ENCODE measurements around the gene RPL36AL. TPM values are rescaled to one million over a fixed set of nuclear protein-coding genes. Genes with fewer than 3 reads are reported as not detected.
"Not testable (repeated sequence)": the region's sequence is repeated elsewhere in the genome, so short reads cannot be mapped to it uniquely, and the experiment has no call there.

The RPL36AL gene
- total RNA-seq: 85.2 TPM

- ATAC-seq: peak; percentile 94
Observed at GRCh38 chr14:49620182-49621113, at the start of gene RPL36AL, which contains the start of gene MGAT2. TSS of gene RPL36AL (minus strand) at chr14:49620626. CDS start at chr14:49619104, 1,522 bp downstream. TSS of gene MGAT2 (plus strand) at chr14:49620799. CDS start at chr14:49621269, 470 bp downstream.

GRCh38 chr14:49659526-49660455 lies 39.4 kb upstream of the RPL36AL start:
- ATAC-seq: no peak
- no peak for DNase-seq (ENCODE audit: low spot score)

More at GRCh38 chr14:49620182-49621113, at the start of gene RPL36AL, which contains the start of gene MGAT2:
- DNase-seq (ENCODE audit: low spot score): peak; percentile 100

DNA sequence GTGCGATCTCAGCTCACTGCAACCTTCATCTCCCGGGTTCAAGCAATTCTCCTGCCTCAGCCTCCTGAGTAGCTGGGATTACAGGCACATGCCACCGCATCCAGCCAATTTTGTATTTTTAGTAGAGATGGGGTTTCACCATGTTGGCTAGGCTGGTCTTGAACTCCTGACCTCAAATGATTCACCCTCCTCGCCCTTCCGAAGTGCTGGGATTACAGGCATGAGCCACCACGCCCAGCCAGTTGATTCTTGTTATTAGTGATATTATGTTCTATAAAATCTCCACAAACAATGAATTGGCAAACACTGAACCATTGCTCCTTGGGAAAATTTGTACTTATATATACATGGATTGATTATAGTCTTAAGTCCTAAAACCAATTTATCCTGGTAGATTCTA lies 37.1 kb upstream of the RPL36AL start:
- DNase-seq (ENCODE audit: low spot score); ATAC-seq: not testable (repeated sequence)

DNA sequence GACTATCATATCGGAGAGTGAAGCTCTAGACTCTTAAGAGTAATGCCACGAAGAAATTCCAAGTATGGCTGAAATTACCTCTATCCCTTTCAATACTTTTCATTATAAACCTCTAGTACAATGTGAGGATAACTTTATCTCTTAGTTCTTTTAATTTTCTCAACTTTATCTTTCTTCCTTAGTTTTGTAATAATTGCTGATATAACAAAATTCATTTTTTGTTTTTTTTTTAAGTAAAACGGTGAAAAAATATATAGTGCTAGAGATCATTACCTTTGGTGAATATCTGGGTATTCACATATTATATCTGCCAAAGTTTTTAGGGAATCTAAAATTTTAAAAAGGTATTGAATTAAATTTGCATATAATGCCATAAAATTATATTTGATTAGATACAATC lies 34.1 kb upstream of the RPL36AL start:
- DNase-seq (ENCODE audit: low spot score): no peak
- no peak for ATAC-seq

- no peak for ATAC-seq
Observed at GRCh38 chr14:49653508-49653907, 33.1 kb upstream of the RPL36AL start.

DNA sequence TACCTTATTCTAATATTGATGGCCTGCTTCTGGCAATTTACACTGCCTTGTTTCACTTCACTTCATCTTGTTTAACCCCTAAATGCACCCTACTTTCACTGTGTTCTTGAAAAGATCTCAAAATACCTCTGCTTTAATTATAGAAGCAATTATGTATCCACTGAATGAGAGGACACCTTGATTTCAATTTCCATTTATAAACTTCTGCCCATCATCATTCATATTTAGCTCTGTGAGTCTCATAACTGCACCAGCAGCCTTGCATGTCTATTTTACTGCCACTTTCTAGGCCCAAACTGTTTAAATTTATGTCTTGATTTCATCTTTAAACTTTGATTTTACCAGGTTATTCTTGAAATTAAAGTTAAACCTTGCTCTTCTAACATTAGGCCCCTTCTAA lies 21.7 kb upstream of the RPL36AL start:
- no peak for ATAC-seq
- no peak for DNase-seq (ENCODE audit: low spot score)

More at GRCh38 chr14:49653508-49653907, 33.1 kb upstream of the RPL36AL start:
- DNase-seq (ENCODE audit: low spot score): no peak

DNA sequence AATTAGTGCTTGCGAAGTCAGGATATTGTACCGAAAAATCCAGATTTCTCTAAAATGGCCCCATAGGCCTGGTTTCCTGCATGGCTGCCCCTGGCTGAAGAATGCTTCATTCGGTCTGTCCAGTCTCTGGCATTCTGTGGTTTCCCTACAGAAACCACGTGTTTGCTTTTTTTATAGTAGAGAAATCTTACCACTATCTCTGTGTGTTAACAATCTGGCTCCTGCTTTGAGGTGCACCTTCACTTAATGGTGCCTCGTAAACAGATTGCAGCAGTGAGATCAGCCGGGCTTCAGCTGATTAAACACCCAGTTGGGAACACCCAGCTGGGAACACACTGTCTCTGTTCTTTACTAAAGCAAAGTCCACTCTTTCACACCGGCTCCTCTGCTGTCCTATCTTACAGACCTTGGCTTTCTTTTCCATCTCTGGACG lies 21.3 kb upstream of the RPL36AL start:
- ATAC-seq (peak; percentile 90), DNase-seq (ENCODE audit: low spot score) (peak; percentile 91)

- ATAC-seq (peak; percentile 24), DNase-seq (ENCODE audit: low spot score) (no peak)
Observed at GRCh38 chr14:49640540-49641417, 20.4 kb upstream of the RPL36AL start.

DNA sequence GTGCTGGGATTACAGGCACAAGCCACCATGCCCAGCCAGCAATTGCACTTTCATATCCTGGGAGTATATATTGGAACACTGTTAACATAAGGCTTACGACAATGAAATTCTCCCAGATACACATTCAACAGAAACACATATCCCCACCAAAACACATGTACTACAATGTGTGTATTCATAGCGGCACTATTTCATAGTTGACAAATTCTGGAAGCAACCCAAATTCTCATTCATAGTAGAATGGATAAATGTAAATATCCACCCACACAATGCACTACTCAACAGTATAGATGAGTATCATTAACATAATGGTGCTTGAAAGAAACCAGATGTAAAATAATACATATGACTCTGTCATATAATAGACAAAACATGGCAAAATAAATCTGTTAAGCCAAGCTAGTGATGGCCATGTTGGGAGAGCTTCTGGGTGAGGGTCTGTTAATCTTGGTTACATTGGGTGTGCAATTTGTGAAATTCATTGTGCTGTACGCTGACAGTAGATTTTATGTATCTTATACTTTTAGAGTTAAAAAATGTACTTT lies 17.2 kb upstream of the RPL36AL start:
- no peak for DNase-seq (ENCODE audit: low spot score)
- no peak for ATAC-seq

GRCh38 chr14:49636866-49637265 lies 16.4 kb upstream of the RPL36AL start:
- ATAC-seq: no peak
- no peak for DNase-seq (ENCODE audit: low spot score)

DNA sequence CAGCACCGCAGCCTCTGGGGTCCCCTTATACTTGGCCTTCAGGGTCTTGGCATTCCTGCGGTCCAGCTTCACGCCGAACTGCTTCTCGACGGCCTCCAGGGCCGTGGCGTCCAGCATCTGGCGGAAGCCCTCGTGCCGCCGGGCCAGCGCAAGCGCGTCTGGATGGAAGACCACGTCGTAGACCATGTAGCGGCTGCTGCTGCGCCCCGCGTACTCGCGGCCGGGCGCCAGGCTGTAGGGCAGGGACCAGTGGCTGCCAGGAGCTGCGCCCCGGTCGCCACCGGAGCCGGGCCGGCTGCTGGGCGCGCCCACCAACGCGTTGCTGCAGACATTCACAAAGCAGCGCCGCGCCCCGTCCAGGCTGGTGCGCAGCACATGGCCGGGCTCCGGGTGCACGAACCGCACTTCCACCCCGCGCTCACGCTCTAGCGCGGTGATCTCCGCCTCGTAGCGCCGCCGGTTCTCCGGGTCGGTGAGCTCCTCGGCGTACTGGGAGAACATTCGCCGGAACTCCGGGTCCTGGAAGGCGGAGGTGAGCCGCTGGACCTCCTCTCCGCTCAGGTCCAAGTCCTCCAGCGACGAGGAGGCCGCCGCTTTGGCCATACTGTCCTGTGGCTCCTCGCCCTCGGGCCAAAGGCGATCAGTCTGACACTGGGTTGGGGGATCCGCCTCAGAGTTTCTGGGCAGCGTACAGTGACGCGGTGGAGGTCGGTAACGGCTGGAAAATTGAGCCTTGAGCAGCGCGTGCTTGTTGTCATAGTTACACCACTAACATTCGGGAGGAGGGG lies 14.3 kb upstream of the RPL36AL start, which contains the start of gene DNAAF2:
Gene DNAAF2, minus strand, starts transcription at position 698 of the 788 bp plus-strand sequence. Its CDS starts 95 bp downstream, at position 603.
- ATAC-seq (peak; percentile 52), DNase-seq (ENCODE audit: low spot score) (peak; percentile 67)

- ATAC-seq: peak; percentile 89
- DNase-seq (ENCODE audit: low spot score): peak; percentile 93
Observed at GRCh38 chr14:49633640-49634546, 13.5 kb upstream of the RPL36AL start.

DNA sequence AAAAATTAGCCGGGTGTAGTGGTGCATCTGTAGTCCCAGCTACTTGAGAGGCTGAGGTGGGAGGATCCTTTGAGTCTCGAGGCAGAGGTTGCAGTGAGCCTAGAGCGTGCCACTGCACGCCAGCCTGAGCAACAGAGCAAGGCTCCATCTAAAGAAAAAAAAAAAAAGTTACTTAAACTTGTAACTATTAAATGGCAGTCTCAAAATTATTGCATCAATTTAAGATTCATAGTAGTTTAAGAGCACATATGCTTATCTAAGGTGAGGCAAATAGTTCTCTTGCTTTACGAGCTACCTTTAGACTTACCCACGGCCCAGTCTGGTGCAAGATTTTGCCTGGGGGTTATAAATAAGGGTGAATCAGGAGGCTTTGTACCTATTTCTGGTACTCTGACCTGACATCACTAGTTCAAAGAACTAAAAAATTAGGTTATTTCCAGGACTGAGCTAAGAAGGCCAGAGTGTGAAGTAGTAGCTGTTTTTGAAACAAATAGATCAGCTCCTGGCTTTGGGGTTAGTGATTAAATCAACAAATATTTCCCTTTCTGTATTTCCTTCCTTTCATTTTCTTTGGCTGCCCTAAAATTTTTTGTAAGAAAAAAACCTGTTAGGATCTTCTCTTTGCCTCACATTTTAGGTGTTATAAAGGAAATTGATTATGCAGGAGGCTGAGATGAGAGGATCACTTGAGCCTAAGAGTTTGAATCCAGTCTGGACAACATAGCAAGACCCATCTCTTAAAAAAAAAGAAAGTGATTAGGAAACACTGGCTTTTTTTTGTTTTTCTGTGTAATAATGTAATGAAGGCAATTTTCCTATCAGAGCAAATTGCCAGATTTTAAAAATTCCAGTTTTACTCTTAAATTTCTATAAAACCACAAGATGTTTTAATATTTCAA lies 3.8 kb upstream of the RPL36AL start:
- ATAC-seq (no peak), DNase-seq (ENCODE audit: low spot score) (no peak)

- no peak for ATAC-seq
- DNase-seq (ENCODE audit: low spot score): no peak
Observed at GRCh38 chr14:49623387-49623786, 3.0 kb upstream of the RPL36AL start.

DNA sequence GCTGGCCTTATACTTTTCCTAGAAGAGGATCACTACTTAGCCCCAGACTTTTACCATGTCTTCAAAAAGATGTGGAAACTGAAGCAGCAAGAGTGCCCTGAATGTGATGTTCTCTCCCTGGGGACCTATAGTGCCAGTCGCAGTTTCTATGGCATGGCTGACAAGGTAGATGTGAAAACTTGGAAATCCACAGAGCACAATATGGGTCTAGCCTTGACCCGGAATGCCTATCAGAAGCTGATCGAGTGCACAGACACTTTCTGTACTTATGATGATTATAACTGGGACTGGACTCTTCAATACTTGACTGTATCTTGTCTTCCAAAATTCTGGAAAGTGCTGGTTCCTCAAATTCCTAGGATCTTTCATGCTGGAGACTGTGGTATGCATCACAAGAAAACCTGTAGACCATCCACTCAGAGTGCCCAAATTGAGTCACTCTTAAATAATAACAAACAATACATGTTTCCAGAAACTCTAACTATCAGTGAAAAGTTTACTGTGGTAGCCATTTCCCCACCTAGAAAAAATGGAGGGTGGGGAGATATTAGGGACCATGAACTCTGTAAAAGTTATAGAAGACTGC lies 1.7 kb upstream of the RPL36AL start:
- ATAC-seq (no peak), DNase-seq (ENCODE audit: low spot score) (no peak)

DNA sequence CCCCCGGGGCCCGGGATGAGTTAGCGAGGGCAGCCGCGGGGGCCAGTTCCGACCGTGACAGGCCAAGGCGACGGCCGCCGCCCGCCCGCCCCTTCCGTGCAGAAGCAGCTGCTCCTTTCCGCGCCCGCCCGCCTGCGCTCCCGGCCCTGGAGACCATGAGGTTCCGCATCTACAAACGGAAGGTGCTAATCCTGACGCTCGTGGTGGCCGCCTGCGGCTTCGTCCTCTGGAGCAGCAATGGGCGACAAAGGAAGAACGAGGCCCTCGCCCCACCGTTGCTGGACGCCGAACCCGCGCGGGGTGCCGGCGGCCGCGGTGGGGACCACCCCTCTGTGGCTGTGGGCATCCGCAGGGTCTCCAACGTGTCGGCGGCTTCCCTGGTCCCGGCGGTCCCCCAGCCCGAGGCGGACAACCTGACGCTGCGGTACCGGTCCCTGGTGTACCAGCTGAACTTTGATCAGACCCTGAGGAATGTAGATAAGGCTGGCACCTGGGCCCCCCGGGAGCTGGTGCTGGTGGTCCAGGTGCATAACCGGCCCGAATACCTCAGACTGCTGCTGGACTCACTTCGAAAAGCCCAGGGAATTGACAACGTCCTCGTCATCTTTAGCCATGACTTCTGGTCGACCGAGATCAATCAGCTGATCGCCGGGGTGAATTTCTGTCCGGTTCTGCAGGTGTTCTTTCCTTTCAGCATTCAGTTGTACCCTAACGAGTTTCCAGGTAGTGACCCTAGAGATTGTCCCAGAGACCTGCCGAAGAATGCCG lies 872 bp upstream of the RPL36AL start:
- DNase-seq (ENCODE audit: low spot score) (peak; percentile 66), ATAC-seq (peak; percentile 42)
